H1 (cell line): ENCODE data around the gene FOXL2NB.

Source experiments
- CEBPB ChIP-seq: IDR thresholded peaks from 2 replicates; pipeline ENCODE4 v1.6.1; 2012; ENCODE audit warnings: low read depth, low read length
- RFX5 ChIP-seq: IDR thresholded peaks from 2 replicates; pipeline ENCODE4 v1.6.1; 2011; ENCODE audit warnings: low read depth, low read length, improper control_type of control experiment, borderline replicate concordance
- SIN3A ChIP-seq, 2 experiments: IDR thresholded peaks in 1 of 2; conservative IDR thresholded peaks in 1 of 2; 2 replicates each; pipeline ENCODE4 v1.6.1; 2011 to 2012; ENCODE audit warnings: low read length in 2 of 2, improper control_type of control experiment in 1 of 2, low read depth in 1 of 2, mild to moderate bottlenecking in 1 of 2
- TF ChIP-seq, protein P1 (sequence below), 3 experiments: IDR thresholded peaks; 1 replicate in 2 of 3; 2 replicates in 1 of 3; pipeline versions ENCODE4 v1.5.1 to v1.6.1; 2011; ENCODE audit warnings: low read length in 3 of 3, mild to moderate bottlenecking in 3 of 3, inconsistent platforms in 2 of 3, low read depth in 1 of 3, moderate library complexity in 1 of 3; ENCODE audit not compliant: insufficient read depth in 1 of 3; ENCODE audit errors: control extremely low read depth in 1 of 3

DNA sequence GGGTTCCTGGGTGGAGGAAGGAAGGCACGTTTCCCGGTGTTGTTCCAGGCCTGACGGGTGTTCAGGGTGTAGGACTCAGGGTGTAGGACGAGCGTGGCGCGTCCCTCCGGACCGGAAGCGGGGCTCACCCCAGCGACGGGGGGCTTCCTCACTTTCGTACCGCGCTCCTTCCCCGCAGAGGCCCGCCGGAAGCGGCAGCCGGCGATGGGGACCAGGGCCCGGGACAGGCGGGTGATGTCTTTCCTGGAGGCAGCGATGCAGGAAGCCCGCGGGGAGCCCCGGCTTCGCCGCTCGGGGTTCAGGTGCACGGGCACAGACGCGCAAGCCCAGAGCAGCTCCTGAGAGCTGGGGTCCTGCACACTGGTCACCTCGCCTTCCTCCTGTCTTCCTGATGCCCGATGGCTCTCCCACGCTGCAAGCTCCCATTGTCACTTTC, 13.4 kb downstream of the FOXL2NB start:
- TF ChIP-seq, protein P1, sequence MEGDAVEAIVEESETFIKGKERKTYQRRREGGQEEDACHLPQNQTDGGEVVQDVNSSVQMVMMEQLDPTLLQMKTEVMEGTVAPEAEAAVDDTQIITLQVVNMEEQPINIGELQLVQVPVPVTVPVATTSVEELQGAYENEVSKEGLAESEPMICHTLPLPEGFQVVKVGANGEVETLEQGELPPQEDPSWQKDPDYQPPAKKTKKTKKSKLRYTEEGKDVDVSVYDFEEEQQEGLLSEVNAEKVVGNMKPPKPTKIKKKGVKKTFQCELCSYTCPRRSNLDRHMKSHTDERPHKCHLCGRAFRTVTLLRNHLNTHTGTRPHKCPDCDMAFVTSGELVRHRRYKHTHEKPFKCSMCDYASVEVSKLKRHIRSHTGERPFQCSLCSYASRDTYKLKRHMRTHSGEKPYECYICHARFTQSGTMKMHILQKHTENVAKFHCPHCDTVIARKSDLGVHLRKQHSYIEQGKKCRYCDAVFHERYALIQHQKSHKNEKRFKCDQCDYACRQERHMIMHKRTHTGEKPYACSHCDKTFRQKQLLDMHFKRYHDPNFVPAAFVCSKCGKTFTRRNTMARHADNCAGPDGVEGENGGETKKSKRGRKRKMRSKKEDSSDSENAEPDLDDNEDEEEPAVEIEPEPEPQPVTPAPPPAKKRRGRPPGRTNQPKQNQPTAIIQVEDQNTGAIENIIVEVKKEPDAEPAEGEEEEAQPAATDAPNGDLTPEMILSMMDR (IDR thresholded peaks at IDR 0.05; ENCODE audit: control extremely low read depth in 1 of 3, insufficient read depth in 1 of 3, low read depth in 1 of 3, low read length in 3 of 3) = no peak
- TF ChIP-seq CEBPB (no peak), SIN3A (conservative IDR thresholded peaks at IDR 0.05 in 1 of 2, IDR thresholded peaks at IDR 0.05 in 1 of 2; ENCODE audit: low read depth in 1 of 2, low read length in 2 of 2) (no peak), RFX5 (no peak)
